Tibial nerve (tissue), 3 donors: ENCODE data around the gene MCUB.

ENCODE experiments used
- CTCF ChIP-seq, 5 experiments: fragments of 200-600 bp in 3 of 5; fragments of 450-650 bp in 2 of 5; sonication (generic) in 3 of 5; IDR thresholded peaks; one replicate each; pipeline ENCODE4 v1.5.1; 2016 to 2019; ENCODE audit warnings: antibody characterized with exemption in 5 of 5, mild to moderate bottlenecking in 3 of 5, moderate library complexity in 2 of 5
- POLR2A ChIP-seq, 2 donors: fragments of 450-650 bp; IDR thresholded peaks; one replicate each; pipeline ENCODE4 v1.6.1; 2017; ENCODE audit warnings: antibody characterized with exemption in 2 of 2, mild to moderate bottlenecking in 2 of 2, moderate library complexity in 2 of 2

DNA sequence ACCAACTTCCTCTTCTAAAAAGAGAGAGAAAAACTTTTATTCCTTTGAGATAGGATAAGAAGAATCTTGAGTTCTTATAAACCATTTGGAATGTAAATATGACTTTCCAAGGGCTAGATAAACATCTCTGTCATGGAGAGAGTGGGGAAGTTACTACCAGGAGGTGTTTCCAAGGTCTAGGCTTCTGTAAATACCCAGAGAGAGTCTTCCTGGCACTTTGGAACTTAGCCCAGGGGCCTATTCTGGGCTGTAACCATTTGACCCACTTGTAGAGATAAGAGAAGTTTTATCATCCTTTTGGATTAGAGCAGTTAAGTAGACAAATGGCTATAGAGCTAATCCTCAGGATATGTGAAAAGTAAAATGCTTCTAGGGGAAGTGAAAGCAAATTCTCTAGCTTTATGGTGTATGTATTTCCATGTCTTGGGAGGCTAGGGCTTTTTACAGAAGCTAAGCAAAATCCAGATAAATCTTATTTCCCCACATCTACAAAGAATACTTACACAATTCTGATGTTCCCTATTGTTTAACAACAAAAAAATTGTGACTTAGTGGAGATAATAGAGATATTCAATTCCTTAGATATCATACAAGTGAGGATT, 51.1 kb downstream of the MCUB start:
- TF ChIP-seq CTCF (IDR thresholded peaks at IDR 0.05) = no peak
- no peak for TF ChIP-seq POLR2A (IDR thresholded peaks at IDR 0.05)
